ENCODE data around the gene PUSL1.

DNA sequence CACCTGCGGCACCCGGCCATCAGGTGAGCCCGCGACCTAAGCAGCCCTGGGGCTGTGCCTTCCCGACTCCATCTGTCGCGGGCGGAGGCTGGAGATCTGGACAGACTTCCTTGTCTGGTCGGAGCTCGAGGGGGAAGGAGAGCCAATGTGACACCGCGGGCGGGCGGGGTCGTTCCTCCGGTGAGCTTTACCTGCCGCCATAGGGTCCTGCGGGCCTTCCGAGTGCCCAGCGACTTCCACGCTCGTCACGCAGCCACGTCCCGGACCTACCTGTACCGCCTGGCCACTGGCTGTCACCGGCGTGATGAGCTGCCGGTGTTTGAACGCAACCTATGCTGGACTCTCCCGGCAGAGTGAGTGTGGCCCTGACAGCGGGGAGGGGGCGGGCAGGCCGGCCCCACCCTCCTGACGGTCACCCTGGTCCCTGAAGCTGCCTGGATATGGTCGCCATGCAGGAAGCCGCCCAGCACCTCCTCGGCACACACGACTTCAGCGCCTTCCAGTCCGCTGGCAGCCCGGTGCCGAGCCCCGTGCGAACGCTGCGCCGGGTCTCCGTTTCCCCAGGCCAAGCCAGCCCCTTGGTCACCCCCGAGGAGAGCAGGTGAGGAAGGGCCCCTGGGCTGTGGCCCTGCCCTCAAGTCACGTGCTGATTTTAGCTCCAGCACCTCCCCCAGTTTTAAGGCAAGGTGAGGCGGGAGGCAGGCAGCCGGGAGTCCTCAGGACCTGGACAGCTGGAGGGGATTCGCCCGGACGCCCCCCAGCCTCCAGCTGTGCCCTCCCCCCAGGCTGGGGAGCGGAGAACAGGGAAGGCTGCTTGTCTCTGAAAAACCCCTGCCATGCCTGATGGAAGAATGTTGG is 1.1 kb downstream of the PUSL1 start:
- TF ChIP-seq CTCF (IDR thresholded peaks at IDR 0.05) (no peak), POLR2A (IDR thresholded peaks at IDR 0.05) (no peak)
